Epithelial cell of proximal tubule (primary cell): ENCODE data around the gene ZIC5. TPM values are rescaled to one million over a fixed set of nuclear protein-coding genes. Genes with fewer than 3 reads are reported as not detected.
"Not testable (repeated sequence)": the region's sequence is repeated elsewhere in the genome, so short reads cannot be mapped to it uniquely, and the experiment has no call there.

ENCODE experiments used
- DNase-seq: peaks from one replicate; pipeline ENCODE4 v3.0.0-alpha.2; 2011; ENCODE audit warnings: low read depth
- H3K4me3 ChIP-seq: 2 replicates; pipeline ENCODE4 v1.5.1; 2011; ENCODE audit warnings: low read depth, mild to moderate bottlenecking, low read length
- total RNA-seq: library from RNA; depleted of rRNA; stranded (reverse); fragments of >200 nt; gene quantifications from 2 replicates; pipeline ENCODE4 v1.2.3, GENCODE V29; 2015
- TF ChIP-seq, protein P1 (sequence below): conservative IDR thresholded peaks from 2 replicates; pipeline ENCODE4 v1.5.1; 2012; ENCODE audit warnings: low read depth, mild to moderate bottlenecking, low read length

Gene ZIC5
- total RNA-seq, 1 donor from 2014 or later = not detected

DNA sequence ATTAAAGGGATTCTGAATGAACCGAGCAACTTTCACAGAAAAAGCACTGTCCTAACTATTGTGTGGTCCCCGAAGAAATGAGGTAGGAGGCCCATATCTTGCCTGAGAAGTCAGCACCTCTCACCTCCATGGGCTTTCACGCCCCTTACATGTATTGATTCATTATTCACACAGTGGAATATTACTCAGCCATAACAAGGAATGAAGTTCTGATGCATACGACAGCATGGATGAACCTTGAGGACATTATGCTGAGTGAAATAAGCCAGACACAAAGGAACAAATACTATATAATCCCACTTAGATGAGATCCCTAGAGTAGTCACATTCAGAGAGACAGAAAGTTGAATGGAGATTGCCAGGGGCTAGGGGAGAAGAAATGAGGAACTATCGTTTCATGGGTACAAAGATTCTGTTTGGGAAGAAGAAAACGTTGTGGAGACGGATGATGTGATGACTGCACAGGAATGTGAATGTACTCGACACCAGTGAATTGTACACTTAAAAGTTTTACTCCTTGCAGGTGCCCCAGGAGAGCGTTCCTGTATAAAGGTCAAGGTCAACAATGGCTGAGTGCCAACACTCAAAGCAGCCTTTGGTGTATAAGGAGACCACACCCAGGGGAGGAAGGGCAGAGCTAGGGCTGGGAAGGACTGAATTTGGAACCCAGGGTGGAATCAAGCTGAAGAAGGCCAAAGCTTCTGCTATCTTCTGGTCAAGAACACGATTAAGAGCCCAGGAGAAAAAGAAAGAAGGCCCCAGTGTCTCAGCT, 22.5 kb downstream of the ZIC5 start:
- H3K4me3 ChIP-seq = no peak overlapping the region
- no peak for DNase-seq
- TF ChIP-seq, protein P1, sequence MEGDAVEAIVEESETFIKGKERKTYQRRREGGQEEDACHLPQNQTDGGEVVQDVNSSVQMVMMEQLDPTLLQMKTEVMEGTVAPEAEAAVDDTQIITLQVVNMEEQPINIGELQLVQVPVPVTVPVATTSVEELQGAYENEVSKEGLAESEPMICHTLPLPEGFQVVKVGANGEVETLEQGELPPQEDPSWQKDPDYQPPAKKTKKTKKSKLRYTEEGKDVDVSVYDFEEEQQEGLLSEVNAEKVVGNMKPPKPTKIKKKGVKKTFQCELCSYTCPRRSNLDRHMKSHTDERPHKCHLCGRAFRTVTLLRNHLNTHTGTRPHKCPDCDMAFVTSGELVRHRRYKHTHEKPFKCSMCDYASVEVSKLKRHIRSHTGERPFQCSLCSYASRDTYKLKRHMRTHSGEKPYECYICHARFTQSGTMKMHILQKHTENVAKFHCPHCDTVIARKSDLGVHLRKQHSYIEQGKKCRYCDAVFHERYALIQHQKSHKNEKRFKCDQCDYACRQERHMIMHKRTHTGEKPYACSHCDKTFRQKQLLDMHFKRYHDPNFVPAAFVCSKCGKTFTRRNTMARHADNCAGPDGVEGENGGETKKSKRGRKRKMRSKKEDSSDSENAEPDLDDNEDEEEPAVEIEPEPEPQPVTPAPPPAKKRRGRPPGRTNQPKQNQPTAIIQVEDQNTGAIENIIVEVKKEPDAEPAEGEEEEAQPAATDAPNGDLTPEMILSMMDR = no peak

DNA sequence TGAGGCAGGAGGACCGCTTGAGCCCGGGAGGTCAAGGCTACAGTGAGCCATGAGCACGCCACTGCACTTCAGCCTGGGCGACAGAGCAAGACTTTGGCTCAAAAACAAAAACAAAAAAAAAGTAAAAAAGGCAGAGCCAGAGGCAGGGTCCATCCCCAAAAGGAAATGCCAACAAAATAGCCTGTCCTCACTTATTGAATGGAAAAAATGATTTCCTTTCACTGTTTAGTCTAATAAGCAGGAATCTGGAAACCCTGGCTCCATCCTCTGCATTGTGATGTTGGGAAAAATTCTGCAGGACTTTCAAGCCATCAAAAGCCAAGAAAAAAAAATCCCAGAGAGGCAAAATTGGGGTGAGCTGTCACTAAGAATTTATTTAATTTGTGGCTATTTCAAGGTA, 23.2 kb downstream of the ZIC5 start:
- TF ChIP-seq, protein P1 = no peak
- no peak for DNase-seq
- no peak overlapping the region for H3K4me3 ChIP-seq

DNA sequence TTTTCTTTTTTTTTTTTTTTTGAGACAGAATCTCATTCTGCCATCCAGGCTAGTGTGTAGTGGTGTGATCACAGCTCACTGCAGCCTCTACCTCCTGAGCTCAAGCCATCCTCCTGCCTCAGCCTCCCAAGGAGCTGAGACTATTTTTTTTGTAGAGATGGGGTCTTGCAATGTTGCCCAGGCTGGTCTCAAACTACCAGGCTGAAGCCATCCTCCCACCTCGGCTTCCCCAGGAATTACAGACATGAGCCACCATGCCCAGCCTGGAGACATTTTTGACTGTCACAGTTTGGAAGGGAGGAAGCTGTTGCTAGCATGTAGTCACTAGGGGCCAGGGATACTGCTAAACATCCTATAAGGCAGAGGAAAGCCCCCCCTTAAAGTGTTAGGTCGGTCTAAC, 23.9 kb downstream of the ZIC5 start:
- H3K4me3 ChIP-seq = no peak overlapping the region
- TF ChIP-seq, protein P1 = no peak
- DNase-seq = no peak

DNA sequence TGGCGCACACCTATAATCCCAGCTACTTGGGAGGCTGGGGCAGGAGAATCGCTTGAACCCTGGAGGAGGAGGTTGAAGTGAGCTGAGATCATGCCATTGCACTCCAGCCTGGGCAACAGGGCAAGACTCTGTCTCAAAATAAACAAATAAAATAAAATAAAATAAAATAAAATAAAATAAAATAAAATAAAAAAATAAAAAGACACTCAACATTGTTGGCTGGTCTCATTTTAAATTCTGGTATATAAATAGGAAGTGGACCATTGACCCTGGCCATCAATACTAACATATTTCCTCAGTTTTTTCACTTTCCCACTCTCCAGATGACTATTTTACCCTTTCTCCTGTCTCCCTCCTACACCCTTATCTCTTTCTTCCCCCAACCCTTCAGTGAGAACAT, 26.1 kb downstream of the ZIC5 start:
- DNase-seq, H3K4me3 ChIP-seq: not testable (repeated sequence)

DNA sequence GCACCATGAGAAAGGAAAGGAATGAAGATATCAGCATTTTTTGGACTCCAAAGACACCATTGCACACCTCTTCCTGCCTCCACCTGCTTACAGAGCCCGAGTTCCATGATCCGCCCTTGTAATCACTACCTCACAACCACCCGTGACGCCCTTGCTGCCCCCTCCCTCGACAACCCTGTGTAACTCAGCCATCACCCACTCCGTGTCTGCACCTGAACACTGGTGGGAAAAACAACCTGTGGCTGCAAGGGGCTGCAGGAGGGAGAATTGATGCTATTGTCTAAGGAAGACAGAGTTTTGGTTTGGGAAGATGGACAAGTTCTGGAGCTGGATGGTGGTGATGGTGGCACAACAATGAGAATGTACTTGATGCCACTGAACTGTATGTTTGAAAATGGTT, 27.0 kb downstream of the ZIC5 start:
- DNase-seq = no peak
- TF ChIP-seq, protein P1 = no peak

DNA sequence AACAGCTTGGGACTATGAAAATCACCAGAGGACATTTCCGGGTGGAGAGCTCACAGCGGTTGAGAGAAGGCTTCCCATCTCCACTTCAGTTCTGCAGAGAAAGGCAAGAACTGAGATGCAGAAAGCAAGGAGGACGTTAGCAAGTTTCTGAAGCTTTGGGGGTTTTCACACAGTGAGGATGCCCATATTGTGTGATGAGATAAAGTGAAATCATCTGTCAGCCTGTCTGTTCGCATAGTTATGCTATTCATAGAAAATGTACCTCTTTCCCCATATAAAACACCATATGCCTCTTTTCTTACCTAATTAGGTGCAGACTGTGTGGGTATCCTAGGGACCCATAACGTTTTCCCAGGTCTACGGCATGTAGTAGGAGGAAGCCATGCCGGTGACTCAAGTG, 27.5 kb downstream of the ZIC5 start:
- no peak for DNase-seq
- H3K4me3 ChIP-seq = no peak overlapping the region
- TF ChIP-seq, protein P1 = no peak

More for the DNA sequence above, 27.0 kb downstream of the ZIC5 start:
- no peak overlapping the region for H3K4me3 ChIP-seq

DNA sequence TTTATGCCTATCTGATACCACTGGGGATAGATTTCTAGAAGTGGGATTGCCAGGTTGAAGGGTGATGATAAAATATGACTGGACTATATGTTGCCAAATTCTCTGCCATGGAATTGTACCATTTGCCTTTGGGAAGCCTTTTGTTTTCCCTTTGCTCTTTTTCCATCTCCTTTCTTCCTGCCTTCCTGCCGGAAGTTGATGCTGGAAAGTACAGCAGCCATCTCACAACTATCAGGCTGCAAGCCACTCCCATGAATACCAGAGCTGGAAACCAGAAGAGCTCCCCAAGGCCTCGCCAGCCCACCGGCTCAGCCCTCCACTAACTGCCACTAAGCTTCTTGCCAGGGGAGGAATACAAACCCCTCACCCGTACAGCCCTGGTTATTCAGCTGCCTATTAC, 29.7 kb downstream of the ZIC5 start:
- no peak for DNase-seq
- no peak overlapping the region for H3K4me3 ChIP-seq
- TF ChIP-seq, protein P1 = no peak
